NCI-H2196 (cell line): ENCODE data around the gene KBTBD7.

Source experiments
- DNase-seq: peaks from one replicate; lab custom pipeline; 2025; ENCODE audit not compliant: unreplicated experiment; lab: John Stamatoyannopoulos, UW

Gene KBTBD7, protein sequence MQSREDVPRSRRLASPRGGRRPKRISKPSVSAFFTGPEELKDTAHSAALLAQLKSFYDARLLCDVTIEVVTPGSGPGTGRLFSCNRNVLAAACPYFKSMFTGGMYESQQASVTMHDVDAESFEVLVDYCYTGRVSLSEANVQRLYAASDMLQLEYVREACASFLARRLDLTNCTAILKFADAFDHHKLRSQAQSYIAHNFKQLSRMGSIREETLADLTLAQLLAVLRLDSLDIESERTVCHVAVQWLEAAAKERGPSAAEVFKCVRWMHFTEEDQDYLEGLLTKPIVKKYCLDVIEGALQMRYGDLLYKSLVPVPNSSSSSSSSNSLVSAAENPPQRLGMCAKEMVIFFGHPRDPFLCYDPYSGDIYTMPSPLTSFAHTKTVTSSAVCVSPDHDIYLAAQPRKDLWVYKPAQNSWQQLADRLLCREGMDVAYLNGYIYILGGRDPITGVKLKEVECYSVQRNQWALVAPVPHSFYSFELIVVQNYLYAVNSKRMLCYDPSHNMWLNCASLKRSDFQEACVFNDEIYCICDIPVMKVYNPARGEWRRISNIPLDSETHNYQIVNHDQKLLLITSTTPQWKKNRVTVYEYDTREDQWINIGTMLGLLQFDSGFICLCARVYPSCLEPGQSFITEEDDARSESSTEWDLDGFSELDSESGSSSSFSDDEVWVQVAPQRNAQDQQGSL

DNA sequence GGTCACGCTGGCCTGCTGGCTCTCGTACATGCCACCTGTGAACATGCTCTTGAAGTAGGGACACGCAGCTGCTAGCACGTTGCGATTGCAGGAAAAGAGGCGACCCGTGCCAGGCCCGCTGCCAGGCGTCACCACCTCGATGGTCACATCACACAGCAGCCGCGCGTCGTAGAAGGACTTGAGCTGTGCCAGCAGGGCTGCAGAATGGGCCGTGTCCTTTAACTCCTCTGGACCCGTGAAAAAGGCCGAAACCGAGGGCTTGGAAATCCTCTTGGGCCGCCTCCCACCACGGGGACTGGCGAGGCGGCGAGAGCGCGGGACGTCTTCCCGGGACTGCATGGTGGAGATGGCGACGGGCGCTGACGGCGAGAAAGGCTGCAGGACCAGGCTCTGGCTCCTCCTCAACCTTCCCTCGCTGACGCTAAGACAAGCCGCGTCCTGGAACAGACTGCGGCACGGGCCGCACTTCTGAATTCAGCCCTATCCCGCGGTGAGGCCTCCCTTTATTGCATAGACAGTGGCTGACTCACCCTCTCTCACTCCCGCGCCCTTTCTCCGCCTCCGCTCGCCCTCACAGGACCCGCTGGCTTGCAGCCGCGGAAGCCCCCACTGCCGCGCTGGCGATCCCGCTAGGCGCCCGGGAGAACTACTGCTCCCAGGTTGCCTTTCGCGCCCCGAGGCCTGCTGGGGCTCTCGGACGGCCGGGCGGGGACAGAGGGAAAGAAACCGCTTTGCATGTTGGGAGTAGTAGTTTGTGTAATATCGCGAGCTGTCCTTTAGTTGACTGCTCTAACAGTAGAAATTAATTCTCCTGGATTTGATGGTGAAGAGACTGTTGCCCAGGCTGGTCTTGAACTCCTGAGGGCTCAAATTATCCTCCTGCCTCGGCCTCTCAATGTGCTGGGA is at the start of gene KBTBD7:
KBTBD7 (minus strand) TSS at position 651 of the 906 bp plus-strand sequence; CDS start at position 339, 312 bp downstream.
- peak; percentile 73 for DNase-seq

DNA sequence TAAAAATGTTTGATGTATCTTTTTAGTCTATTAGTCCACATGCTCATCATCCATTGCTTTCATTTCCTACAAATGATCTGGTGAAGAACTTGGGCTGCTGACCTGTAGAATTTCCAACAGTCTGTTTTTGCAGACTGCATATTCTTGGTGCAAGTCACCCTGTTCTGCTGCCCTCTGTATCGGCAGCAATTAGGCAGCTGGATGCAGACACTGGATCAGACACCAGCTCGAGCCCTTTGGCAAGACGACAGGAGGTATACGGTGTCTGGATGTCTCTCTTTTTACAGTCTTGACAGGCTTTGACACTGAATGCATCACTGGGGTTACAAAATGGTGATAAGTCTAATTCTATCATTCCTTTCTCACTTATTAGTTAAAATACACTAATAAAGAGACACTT is 47.3 kb upstream of the KBTBD7 start:
- no peak for DNase-seq

DNA sequence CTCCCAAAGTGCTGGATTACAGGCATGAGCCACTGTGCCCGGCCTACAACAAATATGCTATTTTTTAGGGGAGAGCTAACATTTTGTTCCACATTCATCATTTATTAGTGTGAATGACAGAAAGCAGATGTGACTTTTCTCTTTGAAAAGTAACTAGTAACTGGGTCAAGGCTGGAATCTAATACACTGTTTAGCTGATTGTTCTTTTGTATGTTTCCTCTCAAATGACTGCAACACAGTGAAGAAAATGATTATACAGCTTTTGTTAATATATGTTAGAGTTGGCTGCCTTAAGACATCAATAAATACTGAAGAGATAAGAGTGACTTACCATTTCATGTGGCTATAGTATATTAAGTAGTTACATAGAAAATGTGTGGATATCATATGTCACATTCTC is 42.0 kb upstream of the KBTBD7 start:
- DNase-seq = no peak

DNA sequence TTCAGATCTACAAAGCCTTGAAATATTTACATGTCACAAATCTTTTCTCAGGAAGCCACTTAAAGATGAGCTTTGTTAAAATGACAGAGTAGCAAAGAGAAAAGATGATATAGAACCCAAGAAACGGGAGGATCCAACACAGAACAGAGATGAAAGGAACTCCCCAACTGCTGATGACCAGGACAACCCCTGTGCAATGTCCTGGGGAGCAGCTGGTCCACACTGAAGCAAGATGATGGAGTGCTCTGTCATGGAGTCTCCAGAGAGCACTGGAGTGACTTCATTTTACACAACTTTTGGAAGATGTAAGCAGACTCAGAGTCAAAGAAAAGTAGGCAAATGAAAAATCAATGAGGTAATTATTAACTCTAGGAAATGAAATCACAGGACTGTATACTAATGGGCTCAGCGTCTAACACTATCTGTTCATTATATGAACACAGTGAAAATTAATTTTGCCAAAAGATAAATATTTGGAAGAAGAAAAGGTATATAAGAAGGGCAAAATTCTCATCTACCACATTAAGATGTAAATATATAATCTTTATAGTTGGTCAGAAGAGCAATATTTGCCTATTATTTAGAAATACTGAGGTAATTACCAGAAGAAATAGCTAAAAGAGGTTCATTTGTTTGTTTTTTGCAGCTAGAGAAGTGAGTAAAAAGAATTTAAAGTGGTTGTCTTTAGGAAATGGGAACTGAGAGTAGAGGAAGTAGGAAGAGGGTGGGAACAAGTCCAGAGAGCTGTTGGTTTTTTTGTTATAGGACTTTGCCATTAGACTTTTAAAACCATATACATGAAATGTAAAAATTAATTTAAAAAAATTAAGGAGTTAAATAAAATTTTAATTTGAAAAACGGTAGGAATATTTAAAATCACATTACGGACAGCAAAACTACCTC is 38.5 kb upstream of the KBTBD7 start:
- no peak for DNase-seq

DNA sequence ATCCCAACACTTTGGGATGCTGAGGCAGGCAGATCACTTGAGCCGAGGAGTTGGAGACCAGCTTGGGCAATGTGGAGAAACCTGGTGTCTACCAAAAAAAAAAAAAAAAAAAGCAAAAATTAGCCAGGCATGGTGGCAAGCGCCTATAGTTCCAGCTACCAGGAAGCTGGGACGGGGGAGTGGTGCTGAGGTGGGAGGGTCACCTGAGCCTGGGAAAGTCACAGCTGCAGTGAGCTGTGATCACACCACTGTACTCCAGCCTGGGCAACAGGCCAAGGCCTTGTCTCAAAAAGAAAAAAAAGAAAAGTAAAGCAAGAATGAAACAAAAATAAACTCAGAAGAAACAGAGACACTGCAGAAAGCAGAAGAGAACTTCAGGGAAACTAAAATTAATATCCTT is 37.4 kb upstream of the KBTBD7 start:
- peak; percentile 25 for DNase-seq

DNA sequence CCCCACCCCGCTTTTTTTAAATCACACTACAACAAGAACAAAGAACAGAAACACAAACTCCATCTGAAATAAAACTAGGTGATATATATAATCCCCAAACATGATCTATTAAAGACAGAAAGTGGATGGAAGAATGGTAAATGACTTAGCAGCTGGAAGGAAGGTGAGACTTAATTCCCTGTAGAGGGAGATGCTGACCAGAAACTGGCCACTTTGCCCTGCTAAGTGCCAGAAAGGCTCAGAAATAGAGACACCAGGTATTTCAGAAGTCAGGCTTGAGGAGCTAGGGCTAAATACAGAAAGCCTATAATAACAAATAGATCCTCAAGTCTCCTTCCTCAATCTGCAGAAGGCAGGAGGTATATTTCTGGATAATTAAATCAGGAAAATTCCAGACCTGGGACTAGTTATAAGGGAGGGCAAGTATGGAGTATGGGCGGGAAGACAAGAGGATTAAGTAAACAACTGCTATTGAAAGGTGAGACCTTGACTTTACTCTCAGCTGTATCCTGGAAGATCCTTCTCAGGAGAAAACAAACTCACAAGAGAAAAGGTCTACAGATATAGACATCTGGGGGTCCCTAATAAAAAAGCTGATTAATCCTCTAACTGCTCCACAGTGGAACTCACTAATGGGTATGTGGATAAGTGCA is 36.8 kb upstream of the KBTBD7 start:
- DNase-seq = no peak

DNA sequence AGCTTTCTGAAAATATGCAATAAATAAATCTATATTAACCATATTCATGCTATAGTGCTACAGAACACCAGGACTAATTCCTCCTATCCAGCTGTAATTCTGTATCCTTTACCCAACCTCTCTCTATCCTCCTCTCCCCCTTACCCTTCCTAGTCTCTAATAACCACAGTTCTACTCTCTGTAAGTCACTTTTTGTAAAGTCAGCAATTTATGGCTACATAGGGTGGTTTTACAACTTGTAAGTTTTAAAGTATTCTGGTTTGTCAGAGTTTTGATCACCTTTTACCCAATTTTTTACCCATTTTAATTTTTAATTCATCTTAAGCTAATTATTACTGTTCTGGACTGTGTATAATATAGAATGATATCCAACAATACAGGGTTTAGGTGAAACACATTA is 35.0 kb upstream of the KBTBD7 start:
- DNase-seq = no peak

DNA sequence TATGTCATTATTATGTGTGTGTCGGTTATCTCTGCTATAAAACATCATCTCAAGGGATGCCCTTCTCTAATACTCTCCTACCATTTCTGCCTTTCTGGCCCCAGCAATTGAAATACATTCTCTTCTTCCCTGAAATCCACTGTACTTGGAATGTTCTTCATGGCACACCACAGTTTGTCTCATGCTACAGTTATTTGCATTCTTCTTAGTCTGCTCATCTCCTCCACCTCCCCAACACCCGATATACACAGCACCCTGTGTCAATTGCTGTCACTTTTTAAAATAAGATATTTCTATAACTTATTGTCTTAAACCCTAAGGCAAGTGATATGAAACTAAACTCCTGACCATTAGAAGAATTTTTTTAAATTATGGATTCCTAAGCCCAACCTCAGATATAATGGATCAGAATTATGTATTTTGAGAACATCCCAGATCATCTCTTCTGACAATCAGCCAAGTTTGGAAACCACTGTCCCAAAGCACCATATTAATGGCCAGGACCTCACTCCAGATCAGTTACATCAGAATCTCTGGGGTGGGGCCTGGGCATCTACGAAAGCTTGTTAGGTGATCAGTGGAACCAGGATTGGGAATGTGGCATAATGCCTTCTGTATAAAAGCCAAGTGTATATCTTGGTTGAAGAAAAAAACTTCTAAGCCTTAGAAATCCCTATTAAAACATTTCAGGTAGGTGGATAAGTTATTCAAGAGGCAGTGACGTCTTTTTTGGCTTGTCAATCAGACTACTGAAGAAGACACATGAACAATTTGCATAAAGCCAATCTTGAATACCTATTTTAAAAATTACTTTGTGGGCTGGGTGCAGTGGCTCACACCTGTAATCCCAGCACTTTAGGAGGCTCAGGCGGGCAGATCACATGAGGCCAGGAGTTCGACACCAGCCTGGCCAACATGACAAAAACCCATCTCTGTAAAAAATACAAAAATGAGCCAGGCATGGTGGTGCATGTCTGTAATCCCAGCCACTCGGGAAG is 30.0 kb upstream of the KBTBD7 start:
- DNase-seq = no peak

DNA sequence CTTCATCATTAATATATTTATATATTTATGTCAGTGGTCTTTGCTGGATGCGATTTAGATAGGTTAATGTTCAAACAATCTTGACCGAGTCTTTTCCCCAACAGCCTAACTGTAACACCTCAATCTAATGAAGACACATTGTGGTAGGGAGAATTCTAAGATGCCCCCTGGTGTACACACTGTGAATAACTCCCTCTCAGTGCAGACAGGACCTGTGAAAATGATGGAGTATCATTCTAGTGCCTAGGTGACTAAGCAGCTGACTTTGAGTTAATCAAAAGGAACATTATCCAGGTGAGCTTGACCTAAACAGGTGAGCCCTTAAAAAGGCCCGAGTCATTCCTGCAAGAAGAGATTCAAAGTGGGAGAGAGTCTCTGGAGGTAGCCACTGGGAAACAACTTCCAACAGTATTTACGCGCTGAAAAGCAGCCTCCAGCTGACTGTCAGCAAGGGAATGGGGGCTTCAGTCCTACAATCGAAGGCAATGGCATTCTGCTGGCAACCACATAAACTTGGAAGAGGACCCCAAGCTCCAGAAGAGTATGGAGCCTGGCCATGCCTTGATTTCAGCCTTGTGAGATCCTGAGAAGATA is 28.0 kb upstream of the KBTBD7 start:
- DNase-seq = peak; percentile 18

DNA sequence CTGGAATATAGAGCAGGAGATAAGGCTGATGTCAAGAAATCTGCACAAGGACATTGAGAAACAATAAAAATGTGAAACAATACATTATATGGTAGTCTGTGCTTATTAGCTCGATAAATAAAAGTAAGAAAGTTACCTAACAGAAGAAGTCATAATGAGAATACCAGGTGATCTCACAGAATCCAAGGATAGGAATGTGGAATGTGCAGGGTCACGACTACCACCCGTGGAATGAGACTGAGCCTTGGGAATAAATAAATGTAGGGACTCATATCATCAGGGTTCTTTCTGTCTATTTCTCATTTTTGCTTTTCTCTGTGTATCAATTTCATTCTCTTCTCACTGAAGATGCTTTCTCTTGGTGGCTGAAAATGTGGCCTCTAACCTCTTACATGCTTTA is 26.0 kb upstream of the KBTBD7 start:
- DNase-seq = no peak

DNA sequence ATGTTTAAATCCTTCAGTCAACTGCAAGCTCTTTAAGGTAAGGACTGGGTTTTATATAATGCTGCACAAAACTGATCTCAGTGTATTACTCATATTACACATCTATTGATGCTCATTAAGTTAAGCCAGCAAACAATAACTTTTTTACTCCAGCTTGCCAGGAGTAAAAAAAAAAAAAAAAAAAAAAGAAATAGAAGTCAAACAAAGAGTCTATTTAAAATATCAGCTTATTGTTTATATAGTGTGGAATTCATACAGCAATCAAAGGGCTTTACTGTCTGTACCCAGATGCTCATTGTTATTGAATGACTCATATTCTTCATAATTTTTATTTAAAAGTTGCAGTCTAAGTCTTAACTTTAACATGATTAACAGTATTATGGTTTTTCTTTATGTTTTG is 21.8 kb upstream of the KBTBD7 start:
- DNase-seq = no peak

DNA sequence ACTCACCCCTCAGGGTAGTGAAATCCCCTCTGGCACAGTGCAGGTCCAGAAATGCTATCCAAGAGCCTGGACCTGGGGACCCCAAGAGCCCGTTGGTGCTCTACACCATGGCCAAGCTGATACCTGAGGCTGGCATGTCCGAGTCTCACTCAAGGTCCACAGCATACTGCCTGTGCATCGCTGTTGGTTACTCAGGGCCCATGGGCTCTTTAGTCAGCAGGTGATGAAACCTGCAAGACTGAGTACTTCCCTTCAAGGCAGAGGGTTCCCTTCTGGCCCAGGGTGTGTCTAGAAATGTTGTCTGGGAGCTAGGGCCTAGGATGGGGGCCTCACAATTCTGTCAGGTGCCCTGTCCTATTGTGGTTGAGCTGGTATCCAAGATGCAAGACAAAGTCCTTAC is 19.6 kb upstream of the KBTBD7 start:
- no peak for DNase-seq

DNA sequence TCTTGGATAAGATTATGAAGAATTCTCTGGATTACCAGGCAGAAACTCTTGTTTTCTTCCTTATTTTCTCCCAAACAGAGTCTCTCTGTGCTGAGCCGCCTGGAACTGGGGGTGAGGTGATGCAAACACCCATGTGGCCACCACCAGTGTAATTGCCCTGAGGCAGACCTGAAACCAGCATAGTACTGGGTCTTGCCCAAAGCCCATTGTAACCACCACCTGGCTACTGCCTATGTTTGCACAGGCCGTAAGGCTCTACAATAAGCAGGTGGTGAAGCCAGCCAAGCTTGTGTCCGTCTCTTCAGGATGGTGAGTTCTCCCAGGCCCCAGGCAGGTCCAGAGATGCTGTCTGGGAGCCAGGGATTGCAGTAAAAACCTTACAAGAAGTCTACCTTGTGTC is 18.9 kb upstream of the KBTBD7 start:
- DNase-seq = no peak

DNA sequence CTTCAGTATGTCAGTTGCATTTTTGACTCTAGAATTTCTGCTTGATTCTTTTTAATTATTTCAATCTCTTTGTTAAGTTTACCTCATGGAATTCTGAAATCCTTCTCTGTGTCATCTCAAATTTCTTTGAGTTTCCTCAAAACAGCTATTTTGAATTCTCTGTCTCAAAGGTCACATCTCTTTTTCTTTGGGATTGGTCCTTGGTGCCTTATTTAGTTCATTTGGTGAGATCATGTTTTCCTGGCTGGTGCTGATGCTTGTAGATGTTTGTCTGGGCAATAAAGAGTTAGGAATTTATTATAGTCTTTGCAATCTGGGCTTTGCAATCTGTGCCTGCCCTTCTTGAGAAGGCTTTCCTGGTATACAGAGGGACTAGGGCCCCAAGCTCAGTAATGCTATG is 18.5 kb upstream of the KBTBD7 start:
- DNase-seq = no peak

DNA sequence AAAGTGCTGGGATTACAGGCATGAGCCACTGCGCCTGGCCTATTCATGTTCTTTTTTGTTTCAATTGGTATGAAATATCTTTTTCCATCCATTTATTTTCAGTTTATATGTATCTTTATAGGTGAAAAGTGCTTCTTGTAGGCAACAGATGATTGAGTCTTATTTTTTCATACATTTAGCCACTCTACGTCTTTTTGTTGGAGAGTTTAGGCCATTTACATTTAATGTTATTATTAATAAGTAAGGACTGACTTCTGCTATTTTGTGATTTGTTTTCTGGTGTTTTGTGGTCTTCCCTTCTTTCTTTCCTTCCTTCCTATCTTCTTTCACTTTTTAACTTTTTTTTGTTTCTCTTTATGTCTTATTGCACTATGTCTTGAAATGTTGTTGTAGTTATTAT is 16.7 kb upstream of the KBTBD7 start:
- no peak for DNase-seq

DNA sequence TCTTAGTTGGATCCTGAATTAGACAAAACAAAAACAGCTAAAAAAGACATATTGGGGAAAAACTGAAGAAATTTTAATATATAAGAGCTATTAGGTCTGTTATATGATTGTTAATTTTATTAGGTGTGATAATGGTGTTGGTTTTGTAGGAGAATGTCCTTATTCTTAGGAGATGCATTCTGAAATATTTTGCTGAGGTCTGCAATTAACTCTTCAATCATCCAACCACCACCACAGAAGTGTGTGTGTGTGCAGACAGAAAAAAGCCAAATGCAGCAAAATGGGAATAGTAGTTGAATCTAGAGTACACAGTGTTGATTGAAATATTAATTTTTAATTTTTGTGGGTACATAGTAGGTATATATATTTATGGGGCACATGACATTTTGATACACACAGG is 12.1 kb upstream of the KBTBD7 start:
- no peak for DNase-seq

DNA sequence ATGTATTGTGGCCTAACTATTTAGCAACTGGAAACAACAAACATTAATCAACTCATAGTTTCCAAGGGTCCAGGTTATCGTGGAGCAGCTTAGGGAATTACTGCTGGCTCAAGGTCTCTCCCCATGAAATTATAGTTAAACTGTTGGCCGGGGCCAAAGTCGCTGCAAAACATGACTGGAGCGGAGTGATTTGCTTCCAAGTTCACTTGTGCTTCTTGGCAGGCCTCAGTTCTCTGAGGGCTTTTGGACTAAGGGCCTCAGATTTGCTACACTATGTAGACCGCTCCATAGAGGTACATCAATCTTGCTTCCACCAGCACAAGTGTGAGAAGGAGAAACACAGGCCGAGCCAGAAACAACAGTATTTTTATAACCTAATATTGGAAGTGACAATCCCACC is 9.4 kb upstream of the KBTBD7 start:
- no peak for DNase-seq

DNA sequence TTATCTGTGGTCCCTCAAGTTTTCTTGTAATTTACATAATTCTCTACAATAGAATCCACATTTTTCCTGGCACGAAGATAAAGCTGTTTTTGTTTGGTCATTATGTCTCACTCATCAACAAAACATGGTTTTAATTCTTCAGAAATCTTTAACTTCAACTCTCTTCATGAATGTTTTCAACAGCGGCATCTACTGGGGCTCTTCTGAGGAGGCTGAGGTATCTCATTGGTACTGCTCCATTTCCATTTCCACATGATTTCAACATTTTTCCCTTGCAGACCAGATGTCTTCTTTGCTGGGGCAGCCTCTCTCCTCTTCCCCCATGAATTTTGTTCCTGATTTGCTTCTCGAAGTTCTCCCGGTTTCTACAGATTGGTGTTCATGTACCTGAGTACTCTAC is 5.8 kb upstream of the KBTBD7 start:
- DNase-seq = no peak
